Measurements from ENCODE around the gene ERMARD. TPM values are rescaled to one million over a fixed set of nuclear protein-coding genes. Genes with fewer than 3 reads are reported as not detected.

The ERMARD gene
- total RNA-seq, 2 donors from 2014 or later, result 14.2 to 15.7 TPM

GRCh38 chr6:169710009-169710408 lies 41.4 kb upstream of the ERMARD start:
- Histone ChIP-seq H3K4me1 (no peaks in the 10 kb centered on the region), H3K27me3 (no peaks in the 10 kb centered on the region), H3K9me3 (no peaks in the 10 kb centered on the region), H3K36me3 (no peaks in the 10 kb centered on the region), H3K4me3 (no peak overlapping the region), H3K27ac (no peak overlapping the region), H3K9ac (ENCODE audit: low read depth in 2 of 2, low read length in 2 of 2) (no peak overlapping the region)
- TF ChIP-seq, protein P1, sequence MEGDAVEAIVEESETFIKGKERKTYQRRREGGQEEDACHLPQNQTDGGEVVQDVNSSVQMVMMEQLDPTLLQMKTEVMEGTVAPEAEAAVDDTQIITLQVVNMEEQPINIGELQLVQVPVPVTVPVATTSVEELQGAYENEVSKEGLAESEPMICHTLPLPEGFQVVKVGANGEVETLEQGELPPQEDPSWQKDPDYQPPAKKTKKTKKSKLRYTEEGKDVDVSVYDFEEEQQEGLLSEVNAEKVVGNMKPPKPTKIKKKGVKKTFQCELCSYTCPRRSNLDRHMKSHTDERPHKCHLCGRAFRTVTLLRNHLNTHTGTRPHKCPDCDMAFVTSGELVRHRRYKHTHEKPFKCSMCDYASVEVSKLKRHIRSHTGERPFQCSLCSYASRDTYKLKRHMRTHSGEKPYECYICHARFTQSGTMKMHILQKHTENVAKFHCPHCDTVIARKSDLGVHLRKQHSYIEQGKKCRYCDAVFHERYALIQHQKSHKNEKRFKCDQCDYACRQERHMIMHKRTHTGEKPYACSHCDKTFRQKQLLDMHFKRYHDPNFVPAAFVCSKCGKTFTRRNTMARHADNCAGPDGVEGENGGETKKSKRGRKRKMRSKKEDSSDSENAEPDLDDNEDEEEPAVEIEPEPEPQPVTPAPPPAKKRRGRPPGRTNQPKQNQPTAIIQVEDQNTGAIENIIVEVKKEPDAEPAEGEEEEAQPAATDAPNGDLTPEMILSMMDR (IDR thresholded peaks at IDR 0.05), result no peak
- intact Hi-C loops (cut with DNase I), result no loop called here
- no peak for DNase-seq

DNA sequence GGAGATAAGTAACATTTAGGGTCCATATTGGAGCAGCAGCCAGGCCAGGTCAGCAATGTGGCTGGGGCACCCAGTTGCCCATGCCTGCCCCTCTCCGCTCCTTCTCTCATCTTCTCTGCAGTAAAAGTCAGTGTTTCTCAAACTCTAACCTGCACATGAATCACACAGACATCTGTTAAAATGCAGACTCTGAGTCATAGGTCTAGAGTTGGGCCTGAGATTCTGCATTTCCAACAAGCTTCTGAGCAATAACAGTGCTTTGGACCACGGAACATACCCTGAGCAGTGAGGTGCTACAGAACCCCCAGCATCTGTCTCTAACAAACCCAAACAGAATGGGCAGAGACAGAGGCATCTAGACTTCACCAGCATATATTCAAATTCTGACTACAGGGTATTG lies 37.2 kb upstream of the ERMARD start:
- H3K36me3 ChIP-seq, result no peaks in the 10 kb centered on the region
- H3K9me3 ChIP-seq, result no peaks in the 10 kb centered on the region
- H3K4me3 ChIP-seq, result no peak overlapping the region
- H3K27me3 ChIP-seq, result no peaks in the 10 kb centered on the region
- no peak overlapping the region for H3K9ac ChIP-seq (ENCODE audit: low read depth in 2 of 2, low read length in 2 of 2)
- intact Hi-C loops (cut with DNase I), result no loop called here
- no peaks in the 10 kb centered on the region for H3K4me1 ChIP-seq
- DNase-seq, result no peak
- TF ChIP-seq, protein P1 (IDR thresholded peaks at IDR 0.05), result no peak
- no peak overlapping the region for H3K27ac ChIP-seq

DNA sequence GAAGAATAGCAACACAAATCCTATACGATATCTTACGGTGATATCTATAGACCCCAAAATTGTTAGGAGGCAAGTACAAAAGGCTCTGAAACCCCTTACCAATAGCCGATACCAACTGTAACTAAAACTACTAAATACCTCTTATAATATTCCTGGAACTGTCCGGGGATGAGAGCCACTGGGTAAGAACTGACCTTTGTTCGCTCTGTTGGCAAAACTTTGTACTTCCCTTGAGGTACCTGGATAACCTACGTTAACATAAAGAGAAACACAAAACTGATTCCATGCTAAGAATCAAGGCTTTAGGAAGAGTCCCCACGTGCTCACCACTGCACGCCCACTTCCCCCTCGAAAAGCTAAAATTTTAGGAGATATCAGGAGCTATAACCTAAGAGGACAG lies 36.8 kb upstream of the ERMARD start:
- no peak overlapping the region for H3K27ac ChIP-seq
- TF ChIP-seq, protein P1 (IDR thresholded peaks at IDR 0.05), result no peak

GRCh38 chr6:169719117-169719516 lies 32.3 kb upstream of the ERMARD start:
- Histone ChIP-seq H3K27me3 (no peaks in the 10 kb centered on the region), H3K27ac (no peak overlapping the region), H3K9me3 (no peaks in the 10 kb centered on the region), H3K4me3 (no peak overlapping the region), H3K4me1 (no peaks in the 10 kb centered on the region), H3K9ac (ENCODE audit: low read depth in 2 of 2, low read length in 2 of 2) (no peak overlapping the region), H3K36me3 (no peaks in the 10 kb centered on the region)
- no peak for DNase-seq
- intact Hi-C loops (cut with DNase I), result no loop called here
- TF ChIP-seq, protein P1 (IDR thresholded peaks at IDR 0.05), result no peak

More for the DNA sequence above, 36.8 kb upstream of the ERMARD start:
- no peak overlapping the region for H3K9ac ChIP-seq (ENCODE audit: low read depth in 2 of 2, low read length in 2 of 2)
- H3K4me3 ChIP-seq, result no peak overlapping the region
- no peaks in the 10 kb centered on the region for H3K9me3 ChIP-seq
- H3K27me3 ChIP-seq, result no peaks in the 10 kb centered on the region
- H3K4me1 ChIP-seq, result no peaks in the 10 kb centered on the region
- intact Hi-C loops (cut with DNase I), result no loop called here
- DNase-seq, result no peak
- H3K36me3 ChIP-seq, result no peaks in the 10 kb centered on the region

- Histone ChIP-seq H3K27me3 (no peaks in the 10 kb centered on the region), H3K9ac (ENCODE audit: low read depth in 2 of 2, low read length in 2 of 2) (no peak overlapping the region), H3K27ac (no peak overlapping the region), H3K4me3 (no peak overlapping the region), H3K4me1 (no peaks in the 10 kb centered on the region), H3K36me3 (no peaks in the 10 kb centered on the region), H3K9me3 (no peaks in the 10 kb centered on the region)
- TF ChIP-seq, protein P1 (IDR thresholded peaks at IDR 0.05), result no peak
- intact Hi-C loops (cut with DNase I), result no loop called here
- DNase-seq, result no peak
Observed at GRCh38 chr6:169720207-169720855, 31.1 kb upstream of the ERMARD start.
